HL-60 (cell line): ENCODE results near the gene MACROD2.

ENCODE experiments used
- DNase-seq, 2 experiments: peaks; one replicate each; pipeline ENCODE4 v3.0.0-alpha.2; 2010 to 2020; ENCODE audit warnings: low read depth in 1 of 2, low spot score in 1 of 2
- H3K27ac ChIP-seq: fragments of 250-450 bp; sonication (Bioruptor Pico); replicated peaks from 2 replicates; pipeline ENCODE4 v1.5.1; 2020; ENCODE audit warnings: mild to moderate bottlenecking, moderate library complexity
- H3K27me3 ChIP-seq: fragments of 250-450 bp; sonication (Bioruptor Pico); 2 replicates; pipeline ENCODE4 v1.5.1; 2021; ENCODE audit warnings: mild to moderate bottlenecking, moderate library complexity; ENCODE audit not compliant: insufficient read depth, poor library complexity, severe bottlenecking
- H3K4me3 ChIP-seq: replicated peaks from 2 replicates; pipeline ENCODE4 v1.5.1; 2011; ENCODE audit warnings: mild to moderate bottlenecking, control low read depth, low read length; ENCODE audit not compliant: insufficient read depth
- GABPA ChIP-seq: IDR thresholded peaks from 2 replicates; pipeline ENCODE4 v1.6.1; 2012; ENCODE audit warnings: low read depth
- POLR2AphosphoS5 ChIP-seq: IDR thresholded peaks from 2 replicates; pipeline ENCODE4 v1.6.1; 2012; ENCODE audit warnings: low read depth
- SPI1 ChIP-seq: IDR thresholded peaks from 2 replicates; pipeline ENCODE4 v1.6.1; 2012; ENCODE audit warnings: low read depth, mild to moderate bottlenecking, borderline replicate concordance
- TF ChIP-seq, protein P1 (sequence below): IDR thresholded peaks from 2 replicates; pipeline ENCODE4 v1.6.1; 2012; ENCODE audit warnings: low read depth; ENCODE audit not compliant: insufficient replicate concordance
- TF ChIP-seq, protein P2 (sequence below): IDR thresholded peaks from one replicate; pipeline ENCODE4 v1.5.1; 2011; ENCODE audit warnings: low read length, control low read depth, inconsistent platforms; ENCODE audit not compliant: insufficient read depth

MACROD2 gene

GRCh38 chr20:14649662-14650061 is 654.3 kb downstream of the MACROD2 start:
- TF ChIP-seq GABPA (no peak), SPI1 (no peak), POLR2AphosphoS5 (no peak)
- TF ChIP-seq, protein P1, sequence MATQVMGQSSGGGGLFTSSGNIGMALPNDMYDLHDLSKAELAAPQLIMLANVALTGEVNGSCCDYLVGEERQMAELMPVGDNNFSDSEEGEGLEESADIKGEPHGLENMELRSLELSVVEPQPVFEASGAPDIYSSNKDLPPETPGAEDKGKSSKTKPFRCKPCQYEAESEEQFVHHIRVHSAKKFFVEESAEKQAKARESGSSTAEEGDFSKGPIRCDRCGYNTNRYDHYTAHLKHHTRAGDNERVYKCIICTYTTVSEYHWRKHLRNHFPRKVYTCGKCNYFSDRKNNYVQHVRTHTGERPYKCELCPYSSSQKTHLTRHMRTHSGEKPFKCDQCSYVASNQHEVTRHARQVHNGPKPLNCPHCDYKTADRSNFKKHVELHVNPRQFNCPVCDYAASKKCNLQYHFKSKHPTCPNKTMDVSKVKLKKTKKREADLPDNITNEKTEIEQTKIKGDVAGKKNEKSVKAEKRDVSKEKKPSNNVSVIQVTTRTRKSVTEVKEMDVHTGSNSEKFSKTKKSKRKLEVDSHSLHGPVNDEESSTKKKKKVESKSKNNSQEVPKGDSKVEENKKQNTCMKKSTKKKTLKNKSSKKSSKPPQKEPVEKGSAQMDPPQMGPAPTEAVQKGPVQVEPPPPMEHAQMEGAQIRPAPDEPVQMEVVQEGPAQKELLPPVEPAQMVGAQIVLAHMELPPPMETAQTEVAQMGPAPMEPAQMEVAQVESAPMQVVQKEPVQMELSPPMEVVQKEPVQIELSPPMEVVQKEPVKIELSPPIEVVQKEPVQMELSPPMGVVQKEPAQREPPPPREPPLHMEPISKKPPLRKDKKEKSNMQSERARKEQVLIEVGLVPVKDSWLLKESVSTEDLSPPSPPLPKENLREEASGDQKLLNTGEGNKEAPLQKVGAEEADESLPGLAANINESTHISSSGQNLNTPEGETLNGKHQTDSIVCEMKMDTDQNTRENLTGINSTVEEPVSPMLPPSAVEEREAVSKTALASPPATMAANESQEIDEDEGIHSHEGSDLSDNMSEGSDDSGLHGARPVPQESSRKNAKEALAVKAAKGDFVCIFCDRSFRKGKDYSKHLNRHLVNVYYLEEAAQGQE = no peak
- TF ChIP-seq, protein P2, sequence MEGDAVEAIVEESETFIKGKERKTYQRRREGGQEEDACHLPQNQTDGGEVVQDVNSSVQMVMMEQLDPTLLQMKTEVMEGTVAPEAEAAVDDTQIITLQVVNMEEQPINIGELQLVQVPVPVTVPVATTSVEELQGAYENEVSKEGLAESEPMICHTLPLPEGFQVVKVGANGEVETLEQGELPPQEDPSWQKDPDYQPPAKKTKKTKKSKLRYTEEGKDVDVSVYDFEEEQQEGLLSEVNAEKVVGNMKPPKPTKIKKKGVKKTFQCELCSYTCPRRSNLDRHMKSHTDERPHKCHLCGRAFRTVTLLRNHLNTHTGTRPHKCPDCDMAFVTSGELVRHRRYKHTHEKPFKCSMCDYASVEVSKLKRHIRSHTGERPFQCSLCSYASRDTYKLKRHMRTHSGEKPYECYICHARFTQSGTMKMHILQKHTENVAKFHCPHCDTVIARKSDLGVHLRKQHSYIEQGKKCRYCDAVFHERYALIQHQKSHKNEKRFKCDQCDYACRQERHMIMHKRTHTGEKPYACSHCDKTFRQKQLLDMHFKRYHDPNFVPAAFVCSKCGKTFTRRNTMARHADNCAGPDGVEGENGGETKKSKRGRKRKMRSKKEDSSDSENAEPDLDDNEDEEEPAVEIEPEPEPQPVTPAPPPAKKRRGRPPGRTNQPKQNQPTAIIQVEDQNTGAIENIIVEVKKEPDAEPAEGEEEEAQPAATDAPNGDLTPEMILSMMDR = no peak
- DNase-seq = no peak
- H3K27me3 ChIP-seq = no peaks in the 10 kb centered on the region
- H3K27ac ChIP-seq = no peak overlapping the region
- H3K4me3 ChIP-seq = no peak overlapping the region

GRCh38 chr20:14657266-14658005 is 662.1 kb downstream of the MACROD2 start:
- Histone ChIP-seq H3K27ac (no peak overlapping the region), H3K27me3 (no peaks in the 10 kb centered on the region), H3K4me3 (no peak overlapping the region)
- TF ChIP-seq, protein P1 = no peak
- TF ChIP-seq, protein P2 = no peak
- TF ChIP-seq GABPA = no peak
- no peak for TF ChIP-seq POLR2AphosphoS5
- TF ChIP-seq SPI1 = no peak
- no peak for DNase-seq

- TF ChIP-seq, protein P1 = no peak
- no peak for TF ChIP-seq SPI1
- Histone ChIP-seq H3K4me3 (no peak overlapping the region), H3K27ac (no peak overlapping the region), H3K27me3 (peaks cover 2% of the 10 kb centered on the region)
- no peak for DNase-seq
Observed at GRCh38 chr20:14664101-14664500, 668.8 kb downstream of the MACROD2 start.
